Pancreas (tissue), 10 donors: Measurements from ENCODE around the gene TRPM1. TPM values are rescaled to one million over a fixed set of nuclear protein-coding genes. Genes with fewer than 3 reads are reported as not detected.

ENCODE experiments used
- ATAC-seq, 4 donors: fragments of 200-7000 bp; cut with Tn5 transposase; one replicate each; pipeline versions ENCODE4 v1.8.0 to v1.9.1; 2020; ENCODE audit warnings: mild to moderate bottlenecking in 4 of 4, moderate library complexity in 4 of 4
- DNase-seq, 6 donors: peaks; one replicate each; pipeline ENCODE4 v3.0.0-alpha.2; 2020
- FAIRE-seq: peaks from 2 replicates; lab custom pipeline; 2012; peaks lifted over from hg19 to GRCh38; lab: Jason Lieb, UNC
- H3K27ac ChIP-seq, 4 donors: fragments of 200-600 bp; sonication (generic); 1 replicate in 3 of 4; 2 replicates in 1 of 4; pipeline versions ENCODE4 v1.5.0 to v1.8.0; 2020
- H3K27me3 ChIP-seq, 4 donors: fragments of 200-600 bp; one replicate each; pipeline ENCODE4 v1.8.0; 2021
- H3K36me3 ChIP-seq, 3 donors: fragments of 200-600 bp; sonication (generic) in 1 of 3; one replicate each; pipeline versions ENCODE4 v1.5.0 to v1.8.0; 2020 to 2021
- H3K4me1 ChIP-seq, 3 donors: fragments of 200-600 bp; one replicate each; pipeline ENCODE4 v1.8.0; 2021
- H3K4me3 ChIP-seq, 4 donors: fragments of 200-600 bp; sonication (generic) in 2 of 4; one replicate each; pipeline versions ENCODE4 v1.5.0 to v1.8.0; 2020 to 2021
- H3K9me3 ChIP-seq, 4 donors: fragments of 200-600 bp; one replicate each; pipeline ENCODE4 v1.8.0; 2021
- CTCF ChIP-seq, 4 donors: fragments of 200-600 bp; sonication (generic) in 3 of 4; IDR thresholded peaks; one replicate each; pipeline versions ENCODE4 v1.5.0 to v1.8.0; 2021; ENCODE audit warnings: antibody characterized with exemption in 4 of 4
- WGBS, 2 donors: extraction: QIAGEN DNeasy Blood & Tissue Kit; methylation state at CpG; one replicate each; pipeline ENCODE4 v1.1.7; 2013; 5-methylcytosine and 5-hydroxymethylcytosine counted together
- intact Hi-C, 3 donors: fragments of 100-400 bp; cut with DNase I; formaldehyde crosslinking; loops; one replicate each; pipeline versions ENCODE4 v1.11.1 to v1.14.2; 2022
- polyA plus RNA-seq, 2 donors: library from polyadenylated mRNA; stranded (reverse); fragments of 200-250 nt; gene quantifications; one replicate each; pipeline ENCODE4 v1.2.3, GENCODE V29; 2013
- total RNA-seq, 6 donors: library from RNA; stranded (reverse); fragmentation: NEBNext Ultra II Directional in 4 of 6; extraction: Animal tissue kit (Norgen Biotek cat#: 25700) in 4 of 6; gene quantifications; one replicate each; pipeline versions ENCODE4 v1.2.1 to v1.2.4, GENCODE V29; 2021 to 2023
- donor health status: healthy with polysubstance abuse.
- donor health status: DM: no; HTN: no; CAD: no; lungs with moderate emphysema.
- donor health status: DM: no; HTN: no; CAD: no.
- donor health status: control.
- donor health status: control.
- donor health status: Bipolar disorder and iron deficiency.
- donor health status: DM: yes; HTN: yes; CAD: no.
- donor health status: DM: no; HTN: no; CAD: no.
- donor health status: DM: no; HTN: no; CAD: no.
- donor health status: DM: yes; HTN: yes; CAD: no.

TRPM1 gene
- total and polyA plus RNA-seq, 8 donors, result 0.04 TPM; not detected in 7

DNA sequence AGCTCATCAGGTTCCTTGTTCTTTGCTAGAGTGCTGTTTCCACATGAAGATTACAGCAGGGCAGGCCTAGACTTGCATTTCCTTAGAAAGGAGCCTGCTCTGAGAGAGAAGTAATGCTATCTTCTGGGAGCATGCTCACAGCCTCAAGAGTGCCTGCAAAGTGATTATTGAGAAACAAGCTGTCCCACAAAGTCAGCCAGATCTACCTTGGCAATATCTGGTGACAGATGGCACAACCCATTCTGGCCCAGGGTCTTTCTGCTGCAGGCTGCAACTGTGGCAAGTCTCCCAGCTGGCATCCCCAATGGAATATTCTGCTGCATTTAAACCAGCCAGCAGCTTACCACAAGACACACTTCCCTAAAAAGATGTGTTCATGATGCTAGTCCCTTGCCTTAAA is 139.4 kb downstream of the TRPM1 start:
- Histone ChIP-seq H3K27ac (no peak overlapping the region), H3K4me3 (no peak overlapping the region), H3K9me3 (no peaks in the 10 kb centered on the region), H3K27me3 (no peaks in the 10 kb centered on the region), H3K4me1 (no peaks in the 10 kb centered on the region), H3K36me3 (peaks cover 0 to 15% (median 0%) of the 10 kb centered on the region in 3 donors)
- no peak for TF ChIP-seq CTCF (IDR thresholded peaks at IDR 0.05)
- no peak for FAIRE-seq
- no peak for ATAC-seq
- intact Hi-C loops, result no loop called here
- no peak for DNase-seq

GRCh38 chr15:30958219-30958618 is 143.3 kb downstream of the TRPM1 start:
- Histone ChIP-seq H3K27me3 (no peaks in the 10 kb centered on the region), H3K4me1 (no peaks in the 10 kb centered on the region), H3K9me3 (no peaks in the 10 kb centered on the region), H3K4me3 (no peak overlapping the region), H3K36me3 (peaks cover 0 to 21% (median 0%) of the 10 kb centered on the region in 3 donors), H3K27ac (no peak overlapping the region)
- TF ChIP-seq CTCF (IDR thresholded peaks at IDR 0.05), result no peak
- no peak for DNase-seq
- intact Hi-C loops, result no loop called here
- 91 to 94% methylated on average over 5 of the region's 5 CpGs for WGBS, 2 donors
- FAIRE-seq, result no peak
- no peak for ATAC-seq

- no peak overlapping the region for H3K4me3 ChIP-seq
- DNase-seq (no peak), ATAC-seq (no peak), FAIRE-seq (no peak)
- no peaks in the 10 kb centered on the region for H3K4me1 ChIP-seq
- 67 to 71% methylated on average over 6 of the region's 6 CpGs for WGBS, 2 donors
- H3K27ac ChIP-seq, result no peak overlapping the region
- no peak for TF ChIP-seq CTCF (IDR thresholded peaks at IDR 0.05)
- no peaks in the 10 kb centered on the region for H3K27me3 ChIP-seq
- peaks cover 0 to 36% (median 5%) of the 10 kb centered on the region in 3 donors for H3K36me3 ChIP-seq
- no peaks in the 10 kb centered on the region for H3K9me3 ChIP-seq
- intact Hi-C loops, result no loop called here
Measured at GRCh38 chr15:30956216-30957124, 145.1 kb downstream of the TRPM1 start.

GRCh38 chr15:30954674-30955073 is 146.9 kb downstream of the TRPM1 start:
- no peaks in the 10 kb centered on the region for H3K27me3 ChIP-seq
- DNase-seq (no peak), ATAC-seq (no peak), FAIRE-seq (no peak)
- no peak overlapping the region for H3K4me3 ChIP-seq
- H3K9me3 ChIP-seq, result no peaks in the 10 kb centered on the region
- WGBS, 2 donors, result 92 to 95% methylated on average over 1 of the region's 1 CpG
- intact Hi-C loops, result no loop called here
- H3K36me3 ChIP-seq, result peaks cover 4 to 50% (median 5%) of the 10 kb centered on the region in 3 donors
- no peak overlapping the region for H3K27ac ChIP-seq
- H3K4me1 ChIP-seq, result no peaks in the 10 kb centered on the region
- TF ChIP-seq CTCF (IDR thresholded peaks at IDR 0.05), result no peak
